H1 (cell line): Measurements from ENCODE around the gene CACNA1C. TPM values are rescaled to one million over a fixed set of nuclear protein-coding genes. Genes with fewer than 3 reads are reported as not detected.

ENCODE experiments used
- CTCF ChIA-PET: fragments of 300-600 bp; sonication (Branson Sonifier 250); formaldehyde crosslinking; loops from one replicate; lab custom pipeline; 2021; ENCODE audit not compliant: partially characterized antibody; lab: Charles Lee
- POLR2A ChIA-PET: fragments of 300-600 bp; sonication (Branson Sonifier 250); formaldehyde crosslinking; loops from one replicate; lab custom pipeline; 2021; ENCODE audit warnings: inconsistent platforms; ENCODE audit not compliant: partially characterized antibody; lab: Charles Lee
- DNase-seq, 2 experiments: peaks; one replicate each; pipeline versions ENCODE4 v3.0.0 to v3.0.0-alpha.2; 2010 to 2022; ENCODE audit warnings: low spot score in 2 of 2, low read depth in 1 of 2, mixed read lengths in 1 of 2
- FAIRE-seq: peaks from 2 replicates; lab custom pipeline; 2011; peaks lifted over from hg19 to GRCh38; lab: Jason Lieb, UNC
- H2AFZ ChIP-seq: 2 replicates; pipeline ENCODE4 v1.8.1; 2012; ENCODE audit warnings: low read length, inconsistent platforms
- H2AK5ac ChIP-seq: 2 replicates; pipeline ENCODE4 v1.6.1; 2013; ENCODE audit warnings: low read depth, low read length
- H2BK120ac ChIP-seq: replicated peaks from 2 replicates; pipeline ENCODE3; 2013; ENCODE audit warnings: low read depth, low read length, inconsistent platforms
- H2BK12ac ChIP-seq: 2 replicates; pipeline ENCODE4 v1.6.1; 2013; ENCODE audit warnings: low read depth, low read length
- H2BK15ac ChIP-seq: 2 replicates; pipeline ENCODE4 v1.6.1; 2013; ENCODE audit warnings: low read length
- H2BK20ac ChIP-seq: 2 replicates; pipeline ENCODE4 v1.6.1; 2013; ENCODE audit warnings: low read length
- H2BK5ac ChIP-seq: 2 replicates; pipeline ENCODE4 v1.6.1; 2013; ENCODE audit warnings: low read depth, low read length
- H3K14ac ChIP-seq: 2 replicates; pipeline ENCODE4 v1.6.1; 2013; ENCODE audit warnings: inconsistent platforms; ENCODE audit not compliant: insufficient read length
- H3K18ac ChIP-seq: 2 replicates; pipeline ENCODE4 v1.6.1; 2013; ENCODE audit warnings: low read length; ENCODE audit errors: extremely low read depth
- H3K23ac ChIP-seq: 2 replicates; pipeline ENCODE4 v1.6.1; 2013; ENCODE audit warnings: inconsistent platforms; ENCODE audit not compliant: insufficient read length
- H3K23me2 ChIP-seq: 2 replicates; pipeline ENCODE4 v1.6.1; 2013; ENCODE audit warnings: low read depth, low read length
- H3K27ac ChIP-seq: 2 replicates; pipeline ENCODE4 v1.6.1; 2011; ENCODE audit warnings: low read depth, low read length, inconsistent platforms
- H3K27me3 ChIP-seq, 4 experiments: replicated peaks in 1 of 4; 1 replicate in 1 of 4; 2 replicates in 3 of 4; pipeline versions ENCODE4 v1.6.1 to v1.8.1; 2011 to 2013; ENCODE audit warnings: low read length in 3 of 4, mild to moderate bottlenecking in 3 of 4, inconsistent platforms in 2 of 4, mixed read lengths in 2 of 4, moderate library complexity in 1 of 4; ENCODE audit not compliant: control insufficient read depth in 3 of 4, insufficient read depth in 3 of 4; ENCODE audit errors: extremely low read depth in 1 of 4
- H3K36me3 ChIP-seq, 4 experiments: 2 replicates each; pipeline versions ENCODE4 v1.6.1 to v1.8.1; 2011 to 2013; ENCODE audit warnings: mild to moderate bottlenecking in 4 of 4, low read length in 3 of 4, moderate library complexity in 2 of 4, control low read depth in 1 of 4, inconsistent platforms in 1 of 4; ENCODE audit not compliant: insufficient read depth in 4 of 4, control insufficient read depth in 2 of 4
- H3K4ac ChIP-seq: replicated peaks from 2 replicates; pipeline ENCODE3; 2013; ENCODE audit warnings: low read length, low read depth, mixed read lengths, inconsistent platforms; ENCODE audit not compliant: insufficient read length
- H3K4me1 ChIP-seq, 4 experiments: replicated peaks in 1 of 4; 1 replicate in 1 of 4; 2 replicates in 3 of 4; pipeline versions ENCODE4 v1.6.1 to v1.8.1; 2011 to 2013; ENCODE audit warnings: low read length in 3 of 4, inconsistent platforms in 2 of 4, mixed read lengths in 1 of 4; ENCODE audit not compliant: insufficient read depth in 4 of 4, control insufficient read depth in 3 of 4
- H3K4me2 ChIP-seq, 2 experiments: 2 replicates each; pipeline versions ENCODE4 v1.6.1 to v1.8.1; 2011 to 2013; ENCODE audit warnings: low read depth in 2 of 2, low read length in 2 of 2, control low read depth in 1 of 2, inconsistent platforms in 1 of 2, mild to moderate bottlenecking in 1 of 2; ENCODE audit not compliant: insufficient read depth in 1 of 2
- H3K4me3 ChIP-seq, 4 experiments: fragments of 200-600, 300-600 bp in 1 of 4; sonication (generic), shearing (Covaris generic), sonication (Bioruptor Twin) in 1 of 4; 2 replicates each; pipeline versions ENCODE4 v1.5.1 to v1.8.1; 2011 to 2016; ENCODE audit warnings: low read length in 4 of 4, low read depth in 3 of 4, control low read depth in 2 of 4, inconsistent platforms in 2 of 4, mild to moderate bottlenecking in 2 of 4, mixed read lengths in 1 of 4, moderate library complexity in 1 of 4; ENCODE audit not compliant: insufficient read depth in 2 of 4; ENCODE audit errors: extremely low read depth in 1 of 4
- H3K56ac ChIP-seq: replicated peaks from 2 replicates; pipeline ENCODE3; 2013; ENCODE audit warnings: low read depth, mild to moderate bottlenecking, mixed read lengths, low read length, inconsistent platforms; ENCODE audit not compliant: insufficient read length
- H3K79me1 ChIP-seq: 2 replicates; pipeline ENCODE4 v1.6.1; 2013; ENCODE audit warnings: low read depth, low read length, control low read depth
- H3K79me2 ChIP-seq, 2 experiments: 2 replicates each; pipeline versions ENCODE4 v1.6.1 to v1.8.1; 2012 to 2013; ENCODE audit warnings: low read length in 2 of 2, mild to moderate bottlenecking in 2 of 2, inconsistent platforms in 1 of 2; ENCODE audit not compliant: insufficient read depth in 2 of 2, control insufficient read depth in 1 of 2
- H3K9ac ChIP-seq, 4 experiments: replicated peaks in 1 of 4; 1 replicate in 1 of 4; 2 replicates in 3 of 4; pipeline versions ENCODE4 v1.6.1 to v1.8.1; 2011 to 2013; ENCODE audit warnings: low read depth in 3 of 4, low read length in 3 of 4, control low read depth in 2 of 4, mild to moderate bottlenecking in 2 of 4, moderate library complexity in 2 of 4, inconsistent platforms in 1 of 4; ENCODE audit errors: extremely low read depth in 1 of 4
- H3K9me3 ChIP-seq, 2 experiments: 2 replicates each; pipeline versions ENCODE4 v1.6.1 to v1.8.1; 2012 to 2013; ENCODE audit warnings: mild to moderate bottlenecking in 2 of 2, moderate library complexity in 2 of 2, control low read depth in 1 of 2, inconsistent platforms in 1 of 2, low read depth in 1 of 2, low read length in 1 of 2, mixed read lengths in 1 of 2; ENCODE audit not compliant: insufficient read depth in 2 of 2
- H4K20me1 ChIP-seq, 2 experiments: replicated peaks in 1 of 2; 2 replicates each; pipeline versions ENCODE3 to v1.8.1; 2011 to 2013; ENCODE audit warnings: inconsistent platforms in 2 of 2, low read length in 2 of 2, mild to moderate bottlenecking in 1 of 2; ENCODE audit not compliant: insufficient read depth in 2 of 2, control insufficient read depth in 1 of 2
- H4K5ac ChIP-seq: 2 replicates; pipeline ENCODE4 v1.6.1; 2013; ENCODE audit warnings: low read length, low read depth, mixed read lengths, inconsistent platforms; ENCODE audit not compliant: insufficient read length
- H4K8ac ChIP-seq: 2 replicates; pipeline ENCODE4 v1.8.0; 2013; ENCODE audit warnings: mild to moderate bottlenecking, moderate library complexity, low read length, inconsistent platforms; ENCODE audit not compliant: insufficient read depth; ENCODE audit errors: extremely low read depth
- H4K91ac ChIP-seq: replicated peaks from 2 replicates; pipeline ENCODE3; 2013; ENCODE audit warnings: low read length, mixed read lengths, inconsistent platforms; ENCODE audit not compliant: insufficient read length
- SP4 ChIP-seq: IDR thresholded peaks from 2 replicates; pipeline ENCODE4 v1.6.1; 2012; ENCODE audit warnings: low read length, inconsistent platforms
- WGBS, 2 experiments: shearing (Covaris generic) in 1 of 2; methylation state at CpG; one replicate each; pipeline versions ENCODE4 v1.1.6 to v1.1.7; 2013 to 2015; ENCODE audit warnings: low lambda C conversion rate in 2 of 2, mixed read lengths in 2 of 2, inconsistent platforms in 1 of 2, low coverage in 1 of 2, missing lambda C conversion rate in 1 of 2; ENCODE audit not compliant: insufficient replicate concordance in 2 of 2, insufficient coverage in 1 of 2, insufficient read length in 1 of 2; ENCODE audit errors: extremely low coverage in 1 of 2, missing lambda C conversion rate in 1 of 2; 5-methylcytosine and 5-hydroxymethylcytosine counted together
- polyA plus RNA-seq, 7 experiments: library from polyadenylated mRNA; depleted of rRNA in 3 of 7; stranded (reverse) in 5 of 7; unstranded in 2 of 7; fragments of >200 nt in 5 of 7; fragments of 200-250 nt in 2 of 7; gene quantifications; 1 replicate in 5 of 7; 2 replicates in 1 of 7; 4 replicates in 1 of 7; pipeline versions ENCODE4 v1.2.1 to v1.2.3, GENCODE V29; 2011 to 2013; ENCODE audit warnings: missing spikeins in 2 of 7, mixed read lengths in 2 of 7
- total RNA-seq: library from RNA; stranded (reverse); fragmentation: NEBNext Ultra II Directional; extraction: Animal tissue kit (Norgen Biotek cat#: 25700); gene quantifications from 2 replicates; pipeline ENCODE4 v1.2.1, GENCODE V29; 2021

Gene CACNA1C
- total and polyA plus RNA-seq, 2 of the 8 experiments (the other 6 are each of a cell fraction or from before 2014, with no cell fraction given) = 1.3 TPM

GRCh38 chr12:2118481-2119255 lies 65.9 kb downstream of the CACNA1C start:
- peaks cover 2% of the 10 kb centered on the region; the same call in 1 of the 2 replicates for H3K23me2 ChIP-seq
- H2BK5ac ChIP-seq = no peak overlapping the region
- no peak for FAIRE-seq
- H3K4me3 ChIP-seq = no peak overlapping the region
- H3K27me3 ChIP-seq = peaks cover 0 to 1% (median 0%) of the 10 kb centered on the region in 4 experiments; a peak in 1 of 7 replicates
- TF ChIP-seq SP4 = no peak
- TF ChIP-seq, all 59 proteins: peak for 0
- no peak overlapping the region for H4K5ac ChIP-seq
- no peaks in the 10 kb centered on the region for H3K79me1 ChIP-seq
- H3K14ac ChIP-seq = no peak overlapping the region
- no peak overlapping the region for H4K91ac ChIP-seq
- H2BK20ac ChIP-seq = no peak overlapping the region
- WGBS, 2 experiments = 91% methylated on average over 12 of the region's 12 CpGs; no CpG with 5 or more reads in 1 of the 2 experiments
- no peak overlapping the region for H3K18ac ChIP-seq
- no peak overlapping the region for H3K56ac ChIP-seq
- no peak overlapping the region for H2AK5ac ChIP-seq
- H2BK15ac ChIP-seq = no peak overlapping the region
- DNase-seq = no peak
- no peaks in the 10 kb centered on the region for H3K36me3 ChIP-seq
- no peak overlapping the region for H4K8ac ChIP-seq
- no peak overlapping the region for H2AFZ ChIP-seq
- H2BK12ac ChIP-seq = no peak overlapping the region
- CTCF ChIA-PET = interaction anchor here (1.1 to 2.5 kb wide), 7 partner anchors 8 to 172 kb away, joined by 3 to 15 read pairs (median 5); no protein-coding TSS in a partner anchor
- POLR2A ChIA-PET = interaction anchor here (0.7 kb wide), 1 partner anchor 9 kb away, joined by 3 read pairs; no protein-coding TSS in a partner anchor
- H3K27ac ChIP-seq = no peak overlapping the region
- no peaks in the 10 kb centered on the region for H4K20me1 ChIP-seq
- H3K9ac ChIP-seq = no peak overlapping the region
- H3K23ac ChIP-seq = no peak overlapping the region
- no peak overlapping the region for H3K4ac ChIP-seq
- H3K4me1 ChIP-seq = peaks cover 0 to 4% (median 0%) of the 10 kb centered on the region in 4 experiments; a peak in 1 of 7 replicates
- H3K9me3 ChIP-seq = no peaks in the 10 kb centered on the region
- H3K4me2 ChIP-seq = no peak overlapping the region
- no peak overlapping the region for H2BK120ac ChIP-seq
- no peaks in the 10 kb centered on the region for H3K79me2 ChIP-seq
